ENCODE data around the gene SLC15A4.

Gene SLC15A4

DNA sequence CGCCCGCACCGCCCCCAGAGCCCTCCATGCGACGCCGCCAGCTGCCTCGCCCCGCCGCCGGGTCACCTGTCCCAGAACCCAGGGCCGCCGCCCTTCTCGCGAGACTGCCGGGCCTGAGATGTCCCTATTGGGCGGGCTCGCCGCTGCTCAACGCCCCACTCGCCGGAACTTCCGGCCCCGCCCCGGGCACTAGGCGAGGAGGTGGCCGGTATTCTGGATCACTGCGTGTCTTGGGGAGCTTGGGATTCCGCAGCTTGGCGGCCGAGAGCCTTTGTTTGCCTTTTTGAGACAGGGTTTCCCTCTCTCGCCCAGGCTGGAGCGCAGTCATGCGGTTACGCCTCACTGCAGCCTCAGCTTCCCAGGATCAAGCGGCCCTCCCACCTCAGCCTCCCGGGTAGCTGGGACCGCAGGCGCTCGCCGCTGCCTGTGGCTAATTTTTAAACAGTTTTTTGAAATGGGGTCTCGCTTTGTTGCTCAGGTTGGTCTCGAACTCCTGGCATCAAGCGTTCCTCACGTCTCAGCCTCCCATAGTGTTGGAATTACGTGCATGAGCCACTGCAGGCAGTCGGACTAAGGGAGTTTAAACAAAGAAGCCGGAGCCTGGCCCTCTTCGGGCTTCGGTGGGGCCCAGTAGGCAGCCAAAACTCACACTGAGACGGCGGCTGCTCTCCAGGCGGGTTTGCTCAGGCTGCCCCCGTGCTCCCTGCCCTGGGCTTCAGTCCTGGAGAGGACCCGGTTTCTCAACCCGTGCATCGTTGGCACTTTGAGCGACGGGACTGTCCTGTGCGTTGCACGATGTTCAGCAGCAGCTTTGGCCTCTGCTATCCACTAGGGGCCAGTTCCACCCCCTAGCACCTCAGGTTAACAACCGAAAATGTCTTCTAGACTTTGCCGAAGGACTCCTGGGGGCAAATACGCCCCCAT, at the start of gene SLC15A4:
Gene SLC15A4 (minus strand): TSS at position 43 of the 924 bp plus-strand sequence. CDS start 15 bp downstream, at position 28.
- H3K4me1 ChIP-seq (ENCODE audit: control insufficient read depth in 2 of 2, insufficient read depth in 2 of 2, low read length in 2 of 2): peaks cover 3 to 16% of the 10 kb centered on the region in 2 donors
- no peaks in the 10 kb centered on the region for H3K36me3 ChIP-seq (ENCODE audit: control insufficient read depth in 2 of 2, insufficient read depth in 2 of 2, low read length in 2 of 2)
- H3K9ac ChIP-seq (ENCODE audit: low read depth in 1 of 2, low read length in 2 of 2): peak within 1 kb of the TSS; percentile 82 to 85
- no peaks in the 10 kb centered on the region for H3K27me3 ChIP-seq (ENCODE audit: control insufficient read depth in 2 of 2, insufficient read depth in 2 of 2, low read length in 2 of 2)
- H3K4me3 ChIP-seq (ENCODE audit: low read length in 2 of 2): peak within 1 kb of the TSS; percentile 93 to 96
- H3K27ac ChIP-seq (ENCODE audit: low read depth in 2 of 2, low read length in 2 of 2): peak within 1 kb of the TSS; percentile 82 to 90
- H3K9me3 ChIP-seq (ENCODE audit: control insufficient read depth in 2 of 2, low read length in 2 of 2): no peaks in the 10 kb centered on the region

- Histone ChIP-seq H3K9ac (ENCODE audit: low read depth in 1 of 2, low read length in 2 of 2) (no peak overlapping the region), H3K27me3 (ENCODE audit: control insufficient read depth in 2 of 2, insufficient read depth in 2 of 2, low read length in 2 of 2) (no peaks in the 10 kb centered on the region), H3K4me1 (ENCODE audit: control insufficient read depth in 2 of 2, insufficient read depth in 2 of 2, low read length in 2 of 2) (no peaks in the 10 kb centered on the region), H3K9me3 (ENCODE audit: control insufficient read depth in 2 of 2, low read length in 2 of 2) (no peaks in the 10 kb centered on the region), H3K4me3 (ENCODE audit: low read length in 2 of 2) (no peak overlapping the region), H3K27ac (ENCODE audit: low read depth in 2 of 2, low read length in 2 of 2) (no peak overlapping the region), H3K36me3 (ENCODE audit: control insufficient read depth in 2 of 2, insufficient read depth in 2 of 2, low read length in 2 of 2) (no peaks in the 10 kb centered on the region)
Observed at GRCh38 chr12:128872303-128872702, 48.5 kb upstream of the SLC15A4 start.

DNA sequence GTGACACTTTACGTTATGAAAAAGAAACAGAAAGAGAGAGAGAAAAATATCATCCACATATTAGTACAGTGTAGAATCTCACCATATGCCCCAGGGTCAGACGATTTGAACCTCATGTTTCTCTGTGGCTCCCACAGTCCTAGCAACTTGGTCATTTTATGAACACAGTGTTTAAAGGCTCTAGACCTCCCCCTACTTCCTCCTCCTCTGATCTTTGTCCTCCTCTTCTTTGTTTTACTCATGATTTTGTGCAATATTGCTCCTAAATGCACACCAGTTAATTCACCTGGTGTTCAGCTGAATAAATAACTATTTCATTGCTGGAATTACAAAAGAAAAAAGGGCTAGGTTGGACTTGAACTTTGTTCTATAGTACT, 47.7 kb upstream of the SLC15A4 start:
- no peaks in the 10 kb centered on the region for H3K4me1 ChIP-seq (ENCODE audit: control insufficient read depth in 2 of 2, insufficient read depth in 2 of 2, low read length in 2 of 2)
- no peaks in the 10 kb centered on the region for H3K27me3 ChIP-seq (ENCODE audit: control insufficient read depth in 2 of 2, insufficient read depth in 2 of 2, low read length in 2 of 2)
- H3K9ac ChIP-seq (ENCODE audit: low read depth in 1 of 2, low read length in 2 of 2): no peak overlapping the region
- no peak overlapping the region for H3K4me3 ChIP-seq (ENCODE audit: low read length in 2 of 2)
- no peaks in the 10 kb centered on the region for H3K9me3 ChIP-seq (ENCODE audit: control insufficient read depth in 2 of 2, low read length in 2 of 2)
- no peak overlapping the region for H3K27ac ChIP-seq (ENCODE audit: low read depth in 2 of 2, low read length in 2 of 2)
- no peaks in the 10 kb centered on the region for H3K36me3 ChIP-seq (ENCODE audit: control insufficient read depth in 2 of 2, insufficient read depth in 2 of 2, low read length in 2 of 2)

GRCh38 chr12:128867466-128867865, 43.7 kb upstream of the SLC15A4 start:
- no peaks in the 10 kb centered on the region for H3K27me3 ChIP-seq (ENCODE audit: control insufficient read depth in 2 of 2, insufficient read depth in 2 of 2, low read length in 2 of 2)
- H3K9me3 ChIP-seq (ENCODE audit: control insufficient read depth in 2 of 2, low read length in 2 of 2): no peaks in the 10 kb centered on the region
- H3K4me1 ChIP-seq (ENCODE audit: control insufficient read depth in 2 of 2, insufficient read depth in 2 of 2, low read length in 2 of 2): no peaks in the 10 kb centered on the region
- H3K4me3 ChIP-seq (ENCODE audit: low read length in 2 of 2): no peak overlapping the region
- no peak overlapping the region for H3K9ac ChIP-seq (ENCODE audit: low read depth in 1 of 2, low read length in 2 of 2)
- no peaks in the 10 kb centered on the region for H3K36me3 ChIP-seq (ENCODE audit: control insufficient read depth in 2 of 2, insufficient read depth in 2 of 2, low read length in 2 of 2)
- H3K27ac ChIP-seq (ENCODE audit: low read depth in 2 of 2, low read length in 2 of 2): no peak overlapping the region

- no peaks in the 10 kb centered on the region for H3K4me1 ChIP-seq (ENCODE audit: control insufficient read depth in 2 of 2, insufficient read depth in 2 of 2, low read length in 2 of 2)
- no peak overlapping the region for H3K27ac ChIP-seq (ENCODE audit: low read depth in 2 of 2, low read length in 2 of 2)
- H3K9me3 ChIP-seq (ENCODE audit: control insufficient read depth in 2 of 2, low read length in 2 of 2): no peaks in the 10 kb centered on the region
- H3K36me3 ChIP-seq (ENCODE audit: control insufficient read depth in 2 of 2, insufficient read depth in 2 of 2, low read length in 2 of 2): no peaks in the 10 kb centered on the region
- no peaks in the 10 kb centered on the region for H3K27me3 ChIP-seq (ENCODE audit: control insufficient read depth in 2 of 2, insufficient read depth in 2 of 2, low read length in 2 of 2)
- no peak overlapping the region for H3K9ac ChIP-seq (ENCODE audit: low read depth in 1 of 2, low read length in 2 of 2)
- no peak overlapping the region for H3K4me3 ChIP-seq (ENCODE audit: low read length in 2 of 2)
Observed at GRCh38 chr12:128864516-128865186, 40.9 kb upstream of the SLC15A4 start.

DNA sequence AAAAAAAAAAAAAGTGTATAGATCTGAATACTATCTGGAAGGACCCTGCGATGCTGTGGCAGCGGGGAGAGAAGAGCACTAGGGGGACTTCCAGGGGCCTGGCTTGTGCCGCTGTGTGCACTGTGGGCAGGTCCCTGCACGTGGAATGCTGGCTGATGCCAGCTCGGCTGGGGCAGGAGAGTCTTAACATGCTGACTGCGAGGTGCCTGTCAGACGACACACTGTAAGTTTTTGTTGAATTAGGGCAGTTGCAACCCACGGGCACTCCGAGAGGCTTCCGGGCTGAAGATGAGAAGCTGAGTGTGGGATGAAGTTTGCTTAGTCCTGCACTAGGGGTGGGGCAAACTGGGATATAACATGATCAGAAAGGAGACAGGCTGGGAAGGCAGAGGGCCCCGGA, 40.2 kb upstream of the SLC15A4 start:
- Histone ChIP-seq H3K9me3 (ENCODE audit: control insufficient read depth in 2 of 2, low read length in 2 of 2) (no peaks in the 10 kb centered on the region), H3K36me3 (ENCODE audit: control insufficient read depth in 2 of 2, insufficient read depth in 2 of 2, low read length in 2 of 2) (no peaks in the 10 kb centered on the region), H3K27ac (ENCODE audit: low read depth in 2 of 2, low read length in 2 of 2) (no peak overlapping the region), H3K4me1 (ENCODE audit: control insufficient read depth in 2 of 2, insufficient read depth in 2 of 2, low read length in 2 of 2) (no peaks in the 10 kb centered on the region), H3K4me3 (ENCODE audit: low read length in 2 of 2) (no peak overlapping the region), H3K9ac (ENCODE audit: low read depth in 1 of 2, low read length in 2 of 2) (no peak overlapping the region), H3K27me3 (ENCODE audit: control insufficient read depth in 2 of 2, insufficient read depth in 2 of 2, low read length in 2 of 2) (no peaks in the 10 kb centered on the region)

DNA sequence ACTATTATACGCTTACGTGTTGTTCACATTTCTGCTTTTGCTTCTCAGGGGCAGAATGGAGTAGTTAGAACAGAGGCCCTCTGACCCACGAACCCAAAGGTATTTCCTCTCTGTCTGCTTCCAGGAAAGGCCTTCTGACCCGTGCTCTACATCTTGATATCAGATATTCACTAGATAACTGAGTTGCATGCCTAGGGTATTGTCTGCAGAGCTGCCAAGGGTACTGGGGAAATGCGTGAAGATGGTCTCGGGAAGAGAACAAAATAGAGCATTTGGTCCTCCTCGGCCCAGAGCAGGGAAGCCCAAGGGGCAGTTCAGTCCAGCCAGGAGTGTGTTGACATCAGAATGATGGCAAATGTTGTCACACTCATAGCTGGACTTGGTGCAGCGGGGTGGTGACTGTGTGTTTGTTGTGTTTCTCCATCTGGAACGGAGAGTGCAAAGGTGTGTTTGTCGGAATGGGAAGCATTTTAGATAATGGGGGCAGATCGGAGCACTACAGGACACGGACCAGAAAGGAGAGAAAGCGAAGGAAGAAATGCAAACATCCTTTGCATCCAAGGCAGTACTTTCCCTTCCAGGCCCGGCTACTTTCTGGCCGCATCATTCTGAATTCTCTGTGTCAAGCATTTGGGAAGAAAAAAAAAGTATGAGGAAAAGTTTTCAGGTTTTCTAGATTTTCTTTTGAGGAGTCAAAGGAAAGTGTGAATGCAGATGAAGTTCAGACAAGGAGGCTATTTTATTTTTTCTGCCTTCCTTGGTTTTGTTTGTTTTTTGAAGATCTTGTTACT, 37.7 kb upstream of the SLC15A4 start:
- H3K27me3 ChIP-seq (ENCODE audit: control insufficient read depth in 2 of 2, insufficient read depth in 2 of 2, low read length in 2 of 2): peaks cover 0 to under 1% of the 10 kb centered on the region in 2 donors
- no peak overlapping the region for H3K27ac ChIP-seq (ENCODE audit: low read depth in 2 of 2, low read length in 2 of 2)
- H3K9ac ChIP-seq (ENCODE audit: low read depth in 1 of 2, low read length in 2 of 2): no peak overlapping the region

GRCh38 chr12:128859311-128859710, 35.6 kb upstream of the SLC15A4 start:
- no peak overlapping the region for H3K27ac ChIP-seq (ENCODE audit: low read depth in 2 of 2, low read length in 2 of 2)

More for the DNA sequence above, 37.7 kb upstream of the SLC15A4 start:
- Histone ChIP-seq H3K9me3 (ENCODE audit: control insufficient read depth in 2 of 2, low read length in 2 of 2) (no peaks in the 10 kb centered on the region), H3K4me1 (ENCODE audit: control insufficient read depth in 2 of 2, insufficient read depth in 2 of 2, low read length in 2 of 2) (no peaks in the 10 kb centered on the region), H3K4me3 (ENCODE audit: low read length in 2 of 2) (no peak overlapping the region), H3K36me3 (ENCODE audit: control insufficient read depth in 2 of 2, insufficient read depth in 2 of 2, low read length in 2 of 2) (no peaks in the 10 kb centered on the region)

DNA sequence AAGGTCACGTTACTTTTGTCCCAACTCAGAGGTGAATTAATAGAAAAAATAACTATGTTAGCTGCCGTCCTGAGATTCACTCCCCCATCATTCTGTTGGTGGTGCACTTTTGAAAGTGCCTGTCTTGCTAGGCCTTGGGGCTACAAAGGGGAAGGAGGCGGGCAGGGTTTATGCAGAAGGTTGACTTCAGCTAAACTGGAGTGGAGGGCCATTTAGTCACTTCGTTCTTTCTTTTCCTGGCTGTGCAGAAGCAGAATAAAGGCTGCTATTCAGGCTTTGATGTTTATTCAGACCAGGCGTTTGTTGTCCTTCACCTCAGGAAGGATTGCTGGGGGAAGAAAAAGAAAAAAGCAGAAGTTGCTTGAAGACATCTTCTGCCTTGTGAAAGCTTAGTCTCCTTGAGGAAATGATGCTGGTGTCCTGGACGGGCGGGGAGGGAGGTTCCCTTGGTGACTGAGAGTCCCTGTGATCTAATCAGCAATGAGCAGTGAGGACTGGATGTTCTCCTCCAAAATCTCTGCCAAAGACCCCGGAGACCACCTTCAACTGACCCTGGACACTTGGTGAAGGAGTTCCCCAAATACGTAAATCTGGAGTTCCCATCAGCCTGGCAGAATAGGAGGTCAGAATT, 33.5 kb upstream of the SLC15A4 start:
- H3K9me3 ChIP-seq (ENCODE audit: control insufficient read depth in 2 of 2, low read length in 2 of 2): no peaks in the 10 kb centered on the region
- no peaks in the 10 kb centered on the region for H3K36me3 ChIP-seq (ENCODE audit: control insufficient read depth in 2 of 2, insufficient read depth in 2 of 2, low read length in 2 of 2)
- H3K9ac ChIP-seq (ENCODE audit: low read depth in 1 of 2, low read length in 2 of 2): no peak overlapping the region
- H3K4me3 ChIP-seq (ENCODE audit: low read length in 2 of 2): no peak overlapping the region
- H3K27ac ChIP-seq (ENCODE audit: low read depth in 2 of 2, low read length in 2 of 2): no peak overlapping the region
- H3K27me3 ChIP-seq (ENCODE audit: control insufficient read depth in 2 of 2, insufficient read depth in 2 of 2, low read length in 2 of 2): peaks cover 0 to 5% of the 10 kb centered on the region in 2 donors
- no peaks in the 10 kb centered on the region for H3K4me1 ChIP-seq (ENCODE audit: control insufficient read depth in 2 of 2, insufficient read depth in 2 of 2, low read length in 2 of 2)

More at GRCh38 chr12:128859311-128859710, 35.6 kb upstream of the SLC15A4 start:
- H3K4me3 ChIP-seq (ENCODE audit: low read length in 2 of 2): no peak overlapping the region
- no peaks in the 10 kb centered on the region for H3K9me3 ChIP-seq (ENCODE audit: control insufficient read depth in 2 of 2, low read length in 2 of 2)
- H3K9ac ChIP-seq (ENCODE audit: low read depth in 1 of 2, low read length in 2 of 2): no peak overlapping the region
- no peaks in the 10 kb centered on the region for H3K4me1 ChIP-seq (ENCODE audit: control insufficient read depth in 2 of 2, insufficient read depth in 2 of 2, low read length in 2 of 2)
- H3K36me3 ChIP-seq (ENCODE audit: control insufficient read depth in 2 of 2, insufficient read depth in 2 of 2, low read length in 2 of 2): no peaks in the 10 kb centered on the region
- H3K27me3 ChIP-seq (ENCODE audit: control insufficient read depth in 2 of 2, insufficient read depth in 2 of 2, low read length in 2 of 2): peaks cover 0 to 3% of the 10 kb centered on the region in 2 donors
